ENCODE measurements around the gene PTPRM.

Gene PTPRM

GRCh38 chr18:7600528-7601245 lies 33.6 kb downstream of the PTPRM start:
- no peak for DNase-seq

GRCh38 chr18:7601246-7601615 lies 34.1 kb downstream of the PTPRM start:
- DNase-seq, result no peak

GRCh38 chr18:7601936-7602335 lies 34.8 kb downstream of the PTPRM start:
- DNase-seq, result no peak

GRCh38 chr18:7603259-7604000 lies 36.3 kb downstream of the PTPRM start:
- no peak for DNase-seq

- no peak for DNase-seq
These were observed 37.2 kb downstream of the PTPRM start for GRCh38 chr18:7604361-7604760.

- DNase-seq, result no peak
These were observed 38.6 kb downstream of the PTPRM start for GRCh38 chr18:7605705-7606104.

- no peak for DNase-seq
These were observed 40.5 kb downstream of the PTPRM start for GRCh38 chr18:7607540-7608173.

- DNase-seq, result no peak
These were observed 41.0 kb downstream of the PTPRM start for GRCh38 chr18:7608174-7608550.

- no peak for DNase-seq
These were observed 41.7 kb downstream of the PTPRM start for GRCh38 chr18:7608781-7609201.

- no peak for DNase-seq
These were observed 42.5 kb downstream of the PTPRM start for GRCh38 chr18:7609617-7610016.

GRCh38 chr18:7614042-7614441 lies 46.9 kb downstream of the PTPRM start:
- no peak for DNase-seq

- no peak for DNase-seq
These were observed 48.7 kb downstream of the PTPRM start for GRCh38 chr18:7615840-7616239.

- DNase-seq, result no peak
These were observed 49.5 kb downstream of the PTPRM start for GRCh38 chr18:7616661-7617060.

GRCh38 chr18:7617738-7618422 lies 50.8 kb downstream of the PTPRM start:
- DNase-seq, result no peak

GRCh38 chr18:7618891-7619442 lies 51.9 kb downstream of the PTPRM start:
- DNase-seq, result no peak

- no peak for DNase-seq
These were observed 52.6 kb downstream of the PTPRM start for GRCh38 chr18:7619676-7620075.

- no peak for DNase-seq
These were observed 55.6 kb downstream of the PTPRM start for GRCh38 chr18:7622721-7623120.

- DNase-seq, result no peak
These were observed 56.6 kb downstream of the PTPRM start for GRCh38 chr18:7623681-7624080.

- DNase-seq, result no peak
These were observed 57.6 kb downstream of the PTPRM start for GRCh38 chr18:7624697-7625096.

GRCh38 chr18:7626175-7626921 lies 59.2 kb downstream of the PTPRM start:
- no peak for DNase-seq

GRCh38 chr18:7626922-7627440 lies 59.9 kb downstream of the PTPRM start:
- no peak for DNase-seq

GRCh38 chr18:7629416-7629815 lies 62.3 kb downstream of the PTPRM start:
- DNase-seq, result no peak

All from effector CD8-positive, alpha-beta T cell (primary cell).